Neural cell (in vitro differentiated cells): ENCODE results near the gene TLL1. TPM values are rescaled to one million over a fixed set of nuclear protein-coding genes. Genes with fewer than 3 reads are reported as not detected.

Source experiments
- H2AFZ ChIP-seq: fragments of 200-600, 300-800 bp; sonication (generic), shearing (Covaris generic); 2 replicates; pipeline ENCODE4 v1.6.0; 2014; ENCODE audit warnings: low read depth, mild to moderate bottlenecking, antibody characterized with exemption, low read length, moderate library complexity
- H3F3A ChIP-seq: fragments of 200-600 bp; shearing (Covaris generic); 2 replicates; pipeline ENCODE4 v1.6.1; 2016; ENCODE audit warnings: mild to moderate bottlenecking, moderate library complexity, mixed read lengths, antibody characterized with exemption, low read length; ENCODE audit not compliant: insufficient read depth, poor library complexity, severe bottlenecking
- H3K27ac ChIP-seq: fragments of 200-600, 300-800 bp; sonication (generic), shearing (Covaris generic); 2 replicates; pipeline ENCODE4 v1.5.1; 2014; ENCODE audit warnings: mild to moderate bottlenecking, low read length, moderate library complexity
- H3K27me3 ChIP-seq: fragments of 300-800, 200-600 bp; sonication (generic), shearing (Covaris generic); 2 replicates; pipeline ENCODE4 v1.6.0; 2014; ENCODE audit warnings: mild to moderate bottlenecking, low read depth, low read length, moderate library complexity; ENCODE audit not compliant: insufficient read depth
- H3K36me3 ChIP-seq: fragments of 300-800, 200-600 bp; sonication (generic), shearing (Covaris generic); 2 replicates; pipeline ENCODE4 v1.5.1; 2014; ENCODE audit warnings: mild to moderate bottlenecking, antibody characterized with exemption, low read length, moderate library complexity; ENCODE audit not compliant: insufficient read depth
- H3K4me2 ChIP-seq: fragments of 300-800, 200-600 bp; sonication (generic), shearing (Covaris generic); 2 replicates; pipeline ENCODE4 v1.6.0; 2014; ENCODE audit warnings: mild to moderate bottlenecking, low read length
- H3K4me3 ChIP-seq: fragments of 300-800, 200-600 bp; sonication (generic), shearing (Covaris generic); 2 replicates; pipeline ENCODE4 v1.5.1; 2014; ENCODE audit warnings: mild to moderate bottlenecking, low read length, moderate library complexity
- H3K79me2 ChIP-seq: fragments of 200-600 bp; shearing (Covaris generic); replicated peaks from 2 replicates; pipeline ENCODE4 v1.6.0; 2014; ENCODE audit warnings: mild to moderate bottlenecking, low read length, moderate library complexity; ENCODE audit not compliant: insufficient read depth
- H3K9ac ChIP-seq: fragments of 300-800, 200-600 bp; sonication (generic), shearing (Covaris generic); 2 replicates; pipeline ENCODE4 v1.6.1; 2016; ENCODE audit warnings: mild to moderate bottlenecking, low read length, mixed read lengths
- H3K9me2 ChIP-seq: fragments of 200-600 bp; shearing (Covaris generic); 2 replicates; pipeline ENCODE4 v1.6.1; 2016; ENCODE audit warnings: mild to moderate bottlenecking, low read length, mixed read lengths; ENCODE audit not compliant: insufficient read depth
- H3K9me3 ChIP-seq: fragments of 200-600, 300-800 bp; sonication (generic), shearing (Covaris generic); 2 replicates; pipeline ENCODE4 v1.6.1; 2016; ENCODE audit warnings: mild to moderate bottlenecking, mixed run types, low read length, moderate library complexity, mixed read lengths
- H4K20me1 ChIP-seq: fragments of 200-600 bp; shearing (Covaris generic); 2 replicates; pipeline ENCODE4 v1.6.1; 2016; ENCODE audit warnings: mild to moderate bottlenecking, mixed run types; ENCODE audit not compliant: insufficient read depth
- CTCF ChIP-seq: fragments of 450-650 bp; IDR thresholded peaks from 2 replicates; pipeline ENCODE4 v1.5.1; 2014; ENCODE audit warnings: antibody characterized with exemption, mild to moderate bottlenecking, moderate library complexity; ENCODE audit not compliant: poor library complexity, severe bottlenecking
- EP300 ChIP-seq: fragments of 450-650 bp; conservative IDR thresholded peaks from 2 replicates; pipeline ENCODE4 v1.6.1; 2014; ENCODE audit warnings: antibody characterized with exemption, mild to moderate bottlenecking, moderate library complexity; ENCODE audit not compliant: poor library complexity, severe bottlenecking
- EZH2 ChIP-seq: fragments of 200-600, 300-800 bp; shearing (Covaris generic), sonication (generic); IDR thresholded peaks from 2 replicates; pipeline ENCODE4 v1.6.1; 2014; ENCODE audit warnings: antibody characterized with exemption, low read length, borderline replicate concordance, mild to moderate bottlenecking; ENCODE audit not compliant: insufficient read depth, poor library complexity, severe bottlenecking
- MXI1 ChIP-seq: fragments of 450-650 bp; conservative IDR thresholded peaks from 2 replicates; pipeline ENCODE4 v1.6.1; 2014; ENCODE audit warnings: antibody characterized with exemption, mild to moderate bottlenecking; ENCODE audit not compliant: poor library complexity, severe bottlenecking
- POLR2AphosphoS5 ChIP-seq: IDR thresholded peaks from 2 replicates; pipeline ENCODE4 v1.6.1; 2012
- RAD21 ChIP-seq: fragments of 450-650 bp; conservative IDR thresholded peaks from 2 replicates; pipeline ENCODE4 v1.6.1; 2014; ENCODE audit warnings: antibody characterized with exemption, mild to moderate bottlenecking, moderate library complexity
- REST ChIP-seq: IDR thresholded peaks from 2 replicates; pipeline ENCODE4 v1.6.1; 2012; ENCODE audit warnings: borderline replicate concordance
- SMC3 ChIP-seq: fragments of 450-650 bp; conservative IDR thresholded peaks from 2 replicates; pipeline ENCODE4 v1.6.1; 2014; ENCODE audit warnings: antibody characterized with exemption, mild to moderate bottlenecking, moderate library complexity; ENCODE audit not compliant: poor library complexity
- TAF1 ChIP-seq: IDR thresholded peaks from 2 replicates; pipeline ENCODE4 v1.6.1; 2012; ENCODE audit warnings: low read depth
- polyA plus RNA-seq: library from polyadenylated mRNA; depleted of rRNA; stranded (reverse); fragments of >200 nt; gene quantifications from 2 replicates; pipeline ENCODE4 v1.2.3, GENCODE V29; 2014

Gene TLL1
- polyA plus RNA-seq, 1 donor from 2014 or later, result not detected

- Histone ChIP-seq H3K79me2 (no peaks in the 10 kb centered on the region), H3K9me3 (no peaks in the 10 kb centered on the region), H3F3A (no peaks in the 10 kb centered on the region), H4K20me1 (no peaks in the 10 kb centered on the region), H3K4me2 (no peak overlapping the region), H3K9ac (no peak overlapping the region), H3K9me2 (no peaks in the 10 kb centered on the region), H3K27ac (no peak overlapping the region), H3K27me3 (no peaks in the 10 kb centered on the region), H2AFZ (no peak overlapping the region), H3K4me3 (no peak overlapping the region), H3K36me3 (no peaks in the 10 kb centered on the region)
- no peak for TF ChIP-seq CTCF
- TF ChIP-seq EZH2, result no peak
- no peak for TF ChIP-seq EP300
- no peak for TF ChIP-seq REST
- no peak for TF ChIP-seq RAD21
- TF ChIP-seq MXI1, result no peak
- TF ChIP-seq POLR2AphosphoS5, result no peak
- no peak for TF ChIP-seq SMC3
- TF ChIP-seq TAF1, result no peak
These were observed 169.5 kb downstream of the TLL1 start for GRCh38 chr4:166042510-166043055.

DNA sequence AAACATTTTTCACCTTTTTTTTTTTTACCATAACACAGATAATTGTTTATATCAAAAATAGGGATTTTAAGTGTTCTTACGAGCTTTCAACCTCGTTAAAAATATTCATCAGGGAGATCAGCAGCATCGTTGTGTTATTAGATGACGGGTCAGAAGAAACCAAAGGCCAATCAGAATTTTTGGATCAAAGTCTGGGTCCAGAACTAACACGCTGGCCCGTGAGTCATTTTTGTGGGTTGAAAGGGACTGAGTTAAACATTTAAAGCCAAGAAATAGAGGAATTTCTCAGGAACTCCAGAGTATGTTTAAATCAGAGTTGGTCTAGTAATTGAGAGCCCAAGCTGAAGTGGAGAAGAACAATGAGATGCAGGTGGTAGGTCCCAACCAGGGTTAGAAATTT is 170.8 kb downstream of the TLL1 start:
- Histone ChIP-seq H2AFZ (no peak overlapping the region), H3F3A (no peaks in the 10 kb centered on the region), H3K9ac (no peak overlapping the region), H3K79me2 (no peaks in the 10 kb centered on the region), H3K27ac (no peak overlapping the region), H3K27me3 (no peaks in the 10 kb centered on the region), H3K36me3 (no peaks in the 10 kb centered on the region), H3K4me2 (no peak overlapping the region), H3K4me3 (no peak overlapping the region), H3K9me3 (no peaks in the 10 kb centered on the region), H3K9me2 (no peaks in the 10 kb centered on the region), H4K20me1 (no peaks in the 10 kb centered on the region)
- TF ChIP-seq RAD21, result no peak
- no peak for TF ChIP-seq CTCF
- no peak for TF ChIP-seq REST
- TF ChIP-seq MXI1, result no peak
- no peak for TF ChIP-seq POLR2AphosphoS5
